ENCODE data around the gene GEMIN2.
"Not testable (repeated sequence)": the region's sequence is repeated elsewhere in the genome, so short reads cannot be mapped to it uniquely, and the experiment has no call there.

GEMIN2 gene, protein sequence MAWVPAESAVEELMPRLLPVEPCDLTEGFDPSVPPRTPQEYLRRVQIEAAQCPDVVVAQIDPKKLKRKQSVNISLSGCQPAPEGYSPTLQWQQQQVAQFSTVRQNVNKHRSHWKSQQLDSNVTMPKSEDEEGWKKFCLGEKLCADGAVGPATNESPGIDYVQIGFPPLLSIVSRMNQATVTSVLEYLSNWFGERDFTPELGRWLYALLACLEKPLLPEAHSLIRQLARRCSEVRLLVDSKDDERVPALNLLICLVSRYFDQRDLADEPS

DNA sequence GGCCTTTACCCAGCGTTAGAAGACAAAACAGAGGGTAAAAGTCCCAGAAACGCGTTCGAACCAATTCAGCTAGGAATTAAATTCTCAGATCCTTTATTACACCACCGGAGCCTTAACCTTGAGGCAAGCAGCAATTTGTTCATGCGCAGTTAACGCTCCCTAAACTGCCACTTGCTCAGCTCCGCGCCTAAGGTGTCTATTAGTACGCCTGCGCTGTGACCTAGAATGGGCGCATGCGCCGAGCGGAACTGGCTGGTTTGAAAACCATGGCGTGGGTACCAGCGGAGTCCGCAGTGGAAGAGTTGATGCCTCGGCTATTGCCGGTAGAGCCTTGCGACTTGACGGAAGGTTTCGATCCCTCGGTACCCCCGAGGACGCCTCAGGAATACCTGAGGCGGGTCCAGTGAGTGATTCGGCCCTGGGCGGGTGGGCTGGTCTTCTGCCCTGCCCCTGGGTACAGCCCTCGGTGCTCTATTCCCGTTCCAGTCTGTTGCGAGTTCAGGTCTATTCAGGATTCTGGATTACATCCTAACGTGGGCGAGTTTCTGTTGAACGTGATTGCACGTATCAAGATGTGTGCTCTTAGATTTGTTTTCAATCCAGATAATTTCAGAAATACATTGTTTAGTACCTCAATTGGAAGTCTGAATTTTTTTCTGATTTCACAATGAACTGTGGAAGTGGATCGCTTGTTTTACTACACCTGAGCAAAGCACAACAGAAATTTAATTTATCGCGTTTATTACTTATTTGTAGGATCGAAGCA, at the start of gene GEMIN2:
Gene GEMIN2, plus strand, starts transcription at position 251 of the 766 bp plus-strand sequence. Its CDS starts 16 bp downstream, at position 267.
- DNase-seq = peak; percentile 99 to 100

DNA sequence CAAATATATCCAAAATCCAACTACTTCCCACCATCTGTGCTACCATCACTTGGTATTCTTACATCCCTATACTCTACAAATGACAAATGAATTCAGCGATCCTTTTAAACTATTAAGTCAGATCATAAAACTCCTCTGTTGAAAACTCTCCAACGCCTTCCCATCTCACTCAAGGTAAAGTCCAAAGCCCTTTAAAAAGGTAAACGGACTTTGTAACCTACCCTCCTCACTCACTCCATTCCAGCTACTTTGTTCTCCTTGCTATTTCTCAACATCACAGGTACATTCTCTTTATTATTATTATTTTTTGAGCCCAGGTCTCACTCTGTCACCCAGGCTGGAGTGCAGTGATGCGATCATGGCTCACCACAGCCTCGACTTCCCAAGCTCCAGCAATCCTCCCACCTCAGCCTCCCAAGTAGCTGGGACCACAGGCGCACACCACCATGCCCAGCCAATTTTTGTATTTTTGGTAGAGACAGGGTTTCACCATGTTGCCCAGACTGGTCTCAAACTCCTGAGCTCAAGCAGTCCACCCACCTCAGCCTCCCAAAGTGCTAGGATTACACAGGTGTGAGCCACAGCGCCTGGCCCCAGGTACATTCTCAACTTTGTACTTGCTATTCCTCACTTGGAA, 44.8 kb upstream of the GEMIN2 start:
- DNase-seq = not testable (repeated sequence)

DNA sequence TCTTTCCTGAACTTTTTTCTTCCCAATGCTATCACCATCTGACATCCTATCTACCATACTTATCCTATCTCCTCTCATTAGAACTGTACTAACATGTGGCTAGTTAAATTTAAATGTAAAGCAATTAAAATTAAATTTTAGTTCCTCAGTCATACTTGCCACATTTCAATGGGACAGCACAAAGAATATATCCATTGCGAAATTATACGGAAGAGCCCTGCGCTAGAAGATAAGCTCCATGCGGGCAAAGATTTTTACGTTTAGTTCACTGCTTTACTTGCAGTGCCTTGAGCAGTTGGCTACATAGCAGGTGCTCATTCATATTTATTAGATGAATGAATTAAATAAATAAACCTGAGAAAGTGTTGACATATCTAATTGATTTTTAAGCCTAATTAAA, 44.2 kb upstream of the GEMIN2 start:
- no peak for DNase-seq

DNA sequence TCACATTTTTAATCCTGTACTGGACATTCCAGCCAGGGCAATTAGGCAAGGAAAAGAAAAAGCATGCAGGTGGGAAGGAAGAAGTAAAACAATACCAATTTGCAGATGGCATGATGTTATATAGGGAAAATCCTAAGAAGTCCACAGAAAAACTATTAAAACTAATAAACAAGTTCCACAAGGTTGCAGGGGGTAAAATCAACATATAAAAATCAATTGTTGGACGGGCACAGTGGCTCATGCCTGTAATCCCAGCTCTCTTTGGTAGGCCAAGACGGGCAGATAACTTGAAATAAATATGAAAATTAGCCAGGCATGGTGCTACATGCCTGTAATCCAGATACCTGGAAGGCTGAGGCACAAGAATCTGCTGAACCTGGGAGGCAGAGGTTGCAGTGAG, 43.0 kb upstream of the GEMIN2 start:
- DNase-seq = no peak

DNA sequence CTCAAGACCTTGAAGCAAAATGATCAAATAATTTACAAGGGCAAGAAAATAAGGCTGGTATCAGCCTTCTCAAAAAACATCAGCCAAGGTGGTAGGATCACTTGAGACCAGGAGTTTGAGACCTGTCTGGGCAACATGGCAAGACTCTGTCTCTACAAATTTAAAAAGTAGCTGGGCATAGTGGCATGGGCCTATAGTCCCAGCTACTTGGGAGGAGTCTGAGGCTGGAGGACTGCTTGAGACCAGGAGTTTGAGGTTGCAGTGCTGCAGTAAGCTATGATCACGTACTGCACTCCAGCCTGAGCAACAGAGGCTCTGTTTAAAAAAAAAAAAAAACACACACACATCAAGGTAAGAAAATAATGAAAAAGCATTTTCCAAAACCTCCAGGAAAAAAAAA, 33.2 kb upstream of the GEMIN2 start:
- no peak for DNase-seq

DNA sequence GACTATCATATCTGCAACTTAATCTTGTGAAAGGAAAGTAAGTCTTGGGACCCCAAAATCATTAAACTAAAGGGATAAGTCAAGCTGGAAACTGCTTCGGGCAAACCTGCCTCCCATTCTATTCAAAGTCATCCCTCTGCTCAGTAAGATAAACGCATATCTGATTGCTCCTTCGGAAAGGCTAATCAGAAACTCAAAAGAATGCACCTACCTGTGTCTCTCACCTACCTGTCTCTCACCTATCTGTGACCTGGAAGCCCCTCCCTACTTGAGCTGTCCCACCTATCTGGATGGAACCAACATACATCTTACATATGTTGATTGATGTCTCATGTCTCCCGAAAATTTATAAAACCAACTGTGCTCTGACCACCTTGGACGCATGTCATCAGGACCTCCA, 31.0 kb upstream of the GEMIN2 start:
- DNase-seq = no peak

DNA sequence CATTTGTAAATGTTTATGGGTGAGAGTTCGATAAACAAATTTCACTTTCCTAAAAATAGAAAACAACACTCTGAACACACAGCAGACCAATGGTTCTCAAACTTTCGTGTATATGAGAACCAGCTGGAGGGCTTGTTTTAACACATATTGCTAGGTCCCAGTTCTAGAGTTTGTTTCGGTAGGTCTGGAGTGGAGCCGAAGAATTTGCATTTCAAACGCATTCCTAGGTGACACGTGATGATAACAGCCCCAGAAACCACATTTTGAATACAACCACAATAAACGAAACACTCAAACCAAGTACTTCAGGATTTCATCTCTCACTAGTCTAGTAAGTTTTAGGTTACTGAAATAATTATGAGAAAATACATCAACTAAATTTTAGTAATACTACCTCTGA, 28.2 kb upstream of the GEMIN2 start:
- no peak for DNase-seq

DNA sequence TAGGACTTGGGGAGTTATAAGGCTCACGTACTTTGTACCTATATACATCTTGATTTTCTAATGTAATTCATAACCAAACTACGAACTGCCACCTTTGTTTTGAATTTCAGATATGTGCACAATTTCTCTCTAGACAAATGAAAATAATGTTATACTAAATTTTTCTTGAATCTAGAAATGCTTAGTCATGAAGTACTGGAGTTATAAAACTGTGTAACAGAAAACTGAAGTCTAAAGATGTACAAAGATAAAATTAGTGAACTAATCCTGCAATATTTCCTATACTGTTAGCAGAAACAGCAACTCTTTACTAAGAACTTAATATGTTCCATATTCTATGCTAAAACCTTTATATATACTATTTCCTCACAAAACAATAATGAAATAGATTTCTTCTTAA, 26.6 kb upstream of the GEMIN2 start:
- no peak for DNase-seq

DNA sequence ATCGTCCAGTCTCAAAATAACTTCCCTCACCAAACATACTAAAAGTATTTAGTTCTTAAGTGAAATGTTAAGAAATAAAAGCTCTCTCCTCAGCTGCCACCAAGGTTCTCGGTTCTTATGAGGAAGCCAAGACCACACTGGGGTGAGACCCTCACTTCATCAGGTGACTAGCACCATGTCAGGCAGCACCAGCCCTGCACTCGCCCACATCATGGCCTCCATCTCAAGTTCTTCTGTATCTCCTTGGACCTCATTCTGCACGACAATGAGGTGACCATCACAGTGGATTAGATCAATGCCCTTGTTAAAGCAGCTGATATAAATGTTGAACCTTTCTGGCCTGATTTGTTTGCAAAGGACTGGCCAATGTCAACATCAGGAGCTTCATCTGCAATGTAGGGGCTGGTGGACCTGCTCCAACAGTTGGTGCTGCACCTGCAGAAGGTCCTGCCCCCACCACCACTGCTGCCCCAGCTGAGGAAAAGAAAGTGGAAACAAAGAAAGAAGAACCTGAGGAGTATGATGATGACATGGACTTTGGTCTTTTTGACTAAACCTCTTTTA, 23.5 kb upstream of the GEMIN2 start:
- DNase-seq = no peak

DNA sequence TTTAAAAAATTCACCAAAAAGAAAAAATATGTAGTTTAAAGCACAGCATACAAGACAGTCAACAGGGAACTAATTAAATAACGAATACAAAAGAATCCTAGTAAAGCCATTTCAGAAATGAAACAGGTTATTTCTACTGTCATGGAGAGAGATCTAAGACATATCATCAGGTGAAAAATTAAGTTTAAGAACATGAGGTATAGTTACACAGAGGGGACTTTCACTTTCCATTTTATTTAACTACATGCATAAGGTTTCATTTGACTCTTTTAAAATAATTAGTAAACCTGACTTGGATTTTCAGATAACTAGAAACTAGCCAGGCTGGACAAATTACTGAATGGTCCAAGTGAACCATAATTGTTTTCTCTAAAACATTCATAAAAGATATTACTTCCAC, 22.4 kb upstream of the GEMIN2 start:
- no peak for DNase-seq

DNA sequence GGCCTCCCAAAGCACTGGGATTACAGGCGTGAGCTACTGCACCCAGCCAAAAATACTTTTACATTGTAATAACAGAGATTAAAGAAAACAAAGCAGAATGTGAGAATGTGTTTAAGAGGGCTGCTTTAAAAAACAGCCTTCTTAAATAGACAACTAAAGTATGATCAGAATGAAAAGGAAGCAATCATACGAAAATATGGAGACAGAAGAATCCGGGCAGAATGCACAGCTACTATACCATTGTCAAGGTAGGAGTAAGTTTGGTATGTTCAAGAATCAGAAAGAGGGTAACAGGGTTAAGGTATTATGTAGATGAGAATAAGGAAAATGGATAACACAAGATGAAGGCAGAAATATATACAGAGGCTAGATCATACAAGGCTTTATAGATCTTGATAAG, 19.6 kb upstream of the GEMIN2 start:
- no peak for DNase-seq

DNA sequence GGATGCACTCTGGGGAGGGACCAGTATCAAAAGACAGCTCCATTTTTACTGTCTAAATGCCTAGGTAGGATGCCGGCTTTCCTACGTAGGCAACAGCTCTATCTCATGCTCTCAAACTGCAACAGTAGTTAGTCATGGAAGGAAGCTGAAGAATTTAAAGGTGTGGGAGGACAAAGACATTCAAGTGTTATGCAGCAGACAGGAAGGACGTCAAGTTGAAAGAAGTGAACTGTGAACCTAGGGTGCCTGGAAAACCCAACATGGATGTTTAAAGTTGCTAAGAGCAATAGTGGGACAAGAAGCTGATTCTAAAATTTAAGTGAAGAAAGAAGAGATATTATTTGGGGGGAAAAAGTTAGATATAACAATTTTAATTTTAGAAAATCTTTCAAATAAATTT, 17.0 kb upstream of the GEMIN2 start:
- no peak for DNase-seq

DNA sequence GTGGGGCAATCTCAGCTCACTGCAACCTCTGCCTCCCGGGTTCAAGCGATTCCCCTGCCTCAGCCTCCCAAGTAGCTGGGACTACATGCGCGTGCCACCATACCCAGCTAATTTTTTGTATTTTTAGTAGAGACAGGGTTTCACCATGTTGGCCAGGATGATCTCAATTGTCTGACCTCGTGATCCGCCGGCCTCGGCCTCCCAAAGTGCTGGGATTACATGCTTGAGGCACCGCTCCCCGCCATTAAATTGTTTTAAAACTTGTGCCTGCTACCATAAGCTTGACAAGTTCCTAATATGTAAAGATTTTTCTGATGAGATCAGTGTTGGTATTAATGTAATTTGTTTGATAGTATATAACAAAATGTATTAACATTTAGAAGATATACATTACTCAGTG, 14.9 kb upstream of the GEMIN2 start:
- DNase-seq = not testable (repeated sequence)

DNA sequence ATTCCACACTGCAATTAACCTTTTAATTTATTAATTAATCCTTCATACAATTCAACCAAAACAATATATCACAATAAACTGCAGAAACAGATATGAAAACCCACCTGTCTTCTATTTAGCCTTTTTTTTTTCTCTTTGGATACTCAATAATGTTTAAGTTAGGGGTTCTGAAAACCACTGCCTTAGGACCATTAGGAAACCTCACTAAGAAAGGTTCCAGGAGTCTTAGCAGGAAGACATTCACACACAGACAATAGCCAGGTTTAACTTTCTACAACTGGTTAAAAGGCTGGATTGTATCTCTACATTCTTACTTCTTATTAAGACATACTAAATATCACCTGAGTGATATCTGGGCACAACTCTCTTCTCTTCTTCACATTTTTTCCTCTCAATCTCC, 14.4 kb upstream of the GEMIN2 start:
- DNase-seq = no peak

DNA sequence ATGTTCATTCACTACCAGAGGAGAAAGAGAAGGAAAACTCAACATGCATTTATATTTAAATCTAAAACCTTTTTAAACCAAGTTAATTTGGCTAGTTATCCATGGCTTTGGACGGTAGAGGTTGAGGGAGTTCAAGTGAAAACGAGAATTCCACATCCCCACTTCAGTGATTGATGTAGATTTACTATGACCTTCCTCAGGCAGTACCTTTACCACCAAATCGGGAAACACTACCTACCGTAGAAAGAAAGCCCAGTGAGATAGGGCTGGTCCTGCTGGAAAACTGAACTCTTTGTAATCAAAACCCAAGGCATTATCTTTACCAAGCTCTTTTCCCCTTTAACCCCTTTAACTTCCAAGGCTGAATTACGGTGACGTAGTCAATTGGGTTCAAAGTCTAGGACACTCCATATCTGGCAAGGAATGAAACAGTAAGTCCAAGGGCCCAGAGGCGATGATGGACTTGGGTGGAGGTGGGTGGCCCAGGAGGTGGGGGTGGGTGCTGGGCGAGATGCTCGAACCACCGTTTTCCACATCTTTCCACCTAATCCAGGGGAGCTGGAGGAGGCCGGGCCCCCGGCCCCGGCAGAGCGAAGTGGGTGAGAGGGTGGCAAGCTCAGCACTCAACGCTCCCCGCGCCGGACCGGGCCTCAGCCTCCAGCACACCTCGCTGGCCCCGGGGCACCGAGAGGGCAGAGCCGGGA, 11.7 kb upstream of the GEMIN2 start:
- peak in 1 of 2 experiments; percentile 64 for DNase-seq

DNA sequence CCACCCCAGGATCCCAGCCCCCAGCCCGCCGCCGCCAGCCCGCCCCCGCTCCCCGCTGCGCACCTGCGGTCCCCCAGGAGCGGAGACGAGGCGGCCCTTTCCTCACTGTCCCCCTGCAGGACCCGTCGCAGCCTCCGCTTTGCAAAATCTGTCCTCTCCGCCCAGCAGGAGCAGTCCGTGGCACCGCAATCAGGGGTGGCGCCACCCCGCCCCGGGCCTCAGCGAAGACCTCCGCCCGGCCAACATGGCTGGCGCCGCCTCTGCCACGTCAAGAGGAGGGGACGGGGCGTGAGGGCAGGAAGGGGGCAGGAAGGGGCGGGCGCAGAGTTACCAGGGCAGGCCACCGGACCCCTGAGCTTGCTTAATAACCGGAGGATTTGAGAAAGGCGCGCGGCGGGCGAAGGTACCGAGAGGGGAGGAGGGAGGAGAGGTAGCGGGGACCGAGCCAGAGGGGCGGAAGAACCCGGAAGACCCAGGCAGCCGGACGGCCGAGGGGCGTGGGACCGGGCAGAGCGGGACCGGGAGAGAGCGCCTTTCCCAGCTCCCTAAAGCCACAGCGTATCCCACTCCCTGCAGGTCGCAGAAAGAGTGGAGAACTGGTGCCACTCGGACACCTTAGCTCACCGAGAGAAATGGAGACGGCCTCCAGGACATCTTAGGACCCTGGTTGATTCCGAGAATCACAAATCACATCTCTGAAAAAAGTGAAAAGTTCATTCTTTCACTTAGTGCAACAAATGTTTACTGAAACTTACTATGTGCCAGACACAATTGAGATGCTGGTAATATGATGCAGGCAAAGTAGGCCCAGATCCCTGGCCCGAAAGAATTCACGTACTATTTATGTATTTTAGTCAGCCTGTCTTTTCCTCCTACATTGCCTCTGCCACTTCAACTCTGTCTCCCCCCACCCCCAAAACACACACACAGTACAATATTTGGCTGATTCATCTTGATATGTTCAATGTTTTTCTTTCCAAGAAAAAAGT, 10.9 kb upstream of the GEMIN2 start, which contains the start of gene SEC23A:
Gene SEC23A, minus strand, starts transcription at position 267 of the 989 bp plus-strand sequence. CDS start 7,117 bp downstream, outside the sequence.
- peak; percentile 95 to 96 for DNase-seq

DNA sequence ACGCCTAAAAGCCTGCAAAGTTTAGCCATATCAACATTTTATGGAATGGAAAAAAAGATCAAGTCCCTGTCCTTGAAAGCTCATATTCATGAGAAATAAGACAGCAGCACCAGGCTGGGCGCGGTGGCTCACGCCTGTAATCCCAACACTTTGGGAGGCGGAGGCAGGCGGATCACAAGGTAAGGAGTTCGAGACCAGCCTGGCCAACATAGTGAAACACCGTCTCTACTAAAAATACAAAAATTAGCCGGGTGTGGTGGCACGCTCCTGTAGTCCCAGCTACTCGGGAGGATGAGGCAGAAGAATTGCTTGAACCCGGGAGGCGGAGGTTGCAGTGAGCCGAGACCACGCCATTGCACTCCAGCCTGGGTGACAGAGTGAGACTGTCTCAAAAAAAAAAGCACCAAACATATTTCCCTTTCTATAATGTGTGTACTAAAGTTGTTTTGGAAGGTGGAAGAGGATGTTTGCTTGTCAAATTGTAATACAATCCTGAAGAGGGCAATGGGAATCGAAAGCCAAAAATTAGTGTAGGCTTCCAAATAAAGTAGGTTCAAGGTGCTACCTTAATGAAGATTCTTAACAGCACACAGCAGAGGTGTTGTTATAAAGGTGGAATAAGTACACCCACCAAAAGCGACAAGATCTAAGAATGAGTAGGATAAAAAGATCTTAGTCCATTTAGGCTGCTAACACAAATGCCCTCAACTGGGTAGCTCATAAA, 9.9 kb upstream of the GEMIN2 start:
- not testable (repeated sequence) for DNase-seq

DNA sequence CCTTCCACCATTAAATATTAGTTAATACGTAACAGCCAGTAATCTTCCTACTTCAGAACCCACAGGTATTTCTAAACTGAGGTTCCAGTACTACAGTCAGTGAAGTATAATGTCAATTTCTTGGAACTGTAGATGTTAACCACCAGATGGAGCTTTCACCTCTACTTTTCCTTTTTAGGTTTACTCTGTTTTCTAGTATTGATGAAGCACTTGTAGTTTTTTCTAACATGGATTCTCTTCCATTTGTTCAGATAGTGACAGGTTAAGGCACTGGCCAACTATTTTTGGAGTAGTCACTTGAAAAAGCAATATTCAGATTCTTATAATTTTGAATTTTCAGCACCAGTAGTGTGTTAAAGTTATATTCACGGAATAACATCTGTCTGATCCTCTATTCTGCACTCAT, 6.5 kb upstream of the GEMIN2 start:
- peak in 1 of 2 experiments; percentile 59 for DNase-seq

DNA sequence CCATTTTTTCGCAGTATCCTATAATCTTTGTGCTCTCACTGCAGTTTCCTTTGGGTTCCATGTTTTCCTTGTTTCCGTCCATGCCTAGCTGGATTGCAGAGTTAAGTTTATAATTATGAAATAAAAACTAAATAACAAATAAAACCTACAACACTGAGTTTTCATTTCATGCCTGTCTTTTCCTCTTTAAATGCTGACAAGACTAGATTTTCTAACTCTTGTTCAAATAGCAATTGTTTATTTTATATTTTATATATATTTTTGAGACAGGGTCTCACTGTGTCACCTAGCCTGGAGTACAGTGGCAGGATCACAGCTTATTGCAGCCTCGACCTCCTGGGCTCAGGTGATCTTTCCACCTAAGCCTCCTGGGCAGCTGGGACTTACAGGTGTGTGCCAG, 5.3 kb upstream of the GEMIN2 start:
- no peak for DNase-seq

DNA sequence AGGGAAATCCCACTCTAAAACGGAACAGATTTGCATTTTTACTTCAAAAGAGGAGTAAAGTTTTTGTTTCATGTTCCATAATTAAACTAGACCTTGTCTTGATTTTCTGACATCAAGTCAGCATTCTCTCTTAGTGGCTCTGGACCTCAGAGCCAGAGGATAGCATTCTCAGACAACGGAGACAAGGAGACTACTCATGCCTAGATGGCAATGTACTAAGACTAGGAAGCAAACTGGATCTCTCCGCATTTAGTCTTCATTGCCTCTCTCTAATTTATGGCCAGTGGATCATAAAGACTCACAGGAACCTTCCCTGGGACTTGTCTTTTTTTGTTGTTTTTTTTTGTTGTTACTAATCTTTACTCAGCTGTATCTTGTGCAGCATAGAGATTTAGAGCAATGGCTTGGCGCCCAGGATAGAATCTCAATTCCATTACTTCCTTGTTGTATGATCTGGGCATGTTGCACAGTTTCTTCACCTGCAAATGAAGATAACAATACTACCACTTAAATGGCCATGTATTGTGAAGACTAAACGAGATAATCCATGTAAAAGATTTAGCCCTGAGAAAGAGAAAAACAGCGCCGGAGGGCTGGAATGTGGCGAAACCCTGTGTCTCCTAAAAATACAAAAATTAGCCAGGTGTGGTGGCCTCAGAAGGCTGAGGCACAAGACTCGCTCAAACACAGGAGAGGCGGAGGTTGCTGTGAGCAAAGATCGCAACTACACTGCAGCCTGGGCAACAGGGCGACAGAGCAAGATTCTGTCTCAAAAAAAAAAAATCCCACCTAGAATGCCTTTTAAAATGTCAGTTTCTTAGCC, 4.0 kb upstream of the GEMIN2 start:
- no peak for DNase-seq
